ENCODE measurements around the gene AHDC1.

The AHDC1 gene

GRCh38 chr1:27599605-27600497 lies 4.1 kb downstream of the AHDC1 start:
- TF ChIP-seq CTCF (IDR thresholded peaks at IDR 0.05; ENCODE audit: low read depth, low read length), result no peak
- no peak for DNase-seq (ENCODE audit: extremely low read depth, low read depth)

- no peak for TF ChIP-seq CTCF (IDR thresholded peaks at IDR 0.05; ENCODE audit: low read depth, low read length)
- no peak for DNase-seq (ENCODE audit: extremely low read depth, low read depth)
These were observed 4.9 kb downstream of the AHDC1 start for GRCh38 chr1:27598902-27599528.

- no peak for TF ChIP-seq CTCF (IDR thresholded peaks at IDR 0.05; ENCODE audit: low read depth, low read length)
- no peak for DNase-seq (ENCODE audit: extremely low read depth, low read depth)
These were observed 5.7 kb downstream of the AHDC1 start for GRCh38 chr1:27598295-27598687.

GRCh38 chr1:27597516-27598294 lies 6.2 kb downstream of the AHDC1 start:
- no peak for TF ChIP-seq CTCF (IDR thresholded peaks at IDR 0.05; ENCODE audit: low read depth, low read length)
- DNase-seq (ENCODE audit: extremely low read depth, low read depth), result no peak

GRCh38 chr1:27596986-27597385 lies 7.0 kb downstream of the AHDC1 start:
- no peak for DNase-seq (ENCODE audit: extremely low read depth, low read depth)

GRCh38 chr1:27596261-27596660 lies 7.7 kb downstream of the AHDC1 start:
- DNase-seq (ENCODE audit: extremely low read depth, low read depth), result no peak
- TF ChIP-seq CTCF (IDR thresholded peaks at IDR 0.05; ENCODE audit: low read depth, low read length), result no peak

More at GRCh38 chr1:27596986-27597385, 7.0 kb downstream of the AHDC1 start:
- TF ChIP-seq CTCF (IDR thresholded peaks at IDR 0.05; ENCODE audit: low read depth, low read length), result no peak

Data from AG09319 (cell line).